ENCODE data around the gene EFS. TPM values are rescaled to one million over a fixed set of nuclear protein-coding genes. Genes with fewer than 3 reads are reported as not detected.
"Not testable (repeated sequence)": the region's sequence is repeated elsewhere in the genome, so short reads cannot be mapped to it uniquely, and the experiment has no call there.

EFS gene
- total RNA-seq, 1 experiment from 2014 or later: 0.05 TPM

GRCh38 chr14:23339506-23340268, 25.3 kb downstream of the EFS start:
- no peak for DNase-seq (ENCODE audit: extremely low read depth, low read depth)

- no peak for DNase-seq (ENCODE audit: extremely low read depth, low read depth)
Measured at GRCh38 chr14:23335623-23336022, 29.3 kb downstream of the EFS start.

DNA sequence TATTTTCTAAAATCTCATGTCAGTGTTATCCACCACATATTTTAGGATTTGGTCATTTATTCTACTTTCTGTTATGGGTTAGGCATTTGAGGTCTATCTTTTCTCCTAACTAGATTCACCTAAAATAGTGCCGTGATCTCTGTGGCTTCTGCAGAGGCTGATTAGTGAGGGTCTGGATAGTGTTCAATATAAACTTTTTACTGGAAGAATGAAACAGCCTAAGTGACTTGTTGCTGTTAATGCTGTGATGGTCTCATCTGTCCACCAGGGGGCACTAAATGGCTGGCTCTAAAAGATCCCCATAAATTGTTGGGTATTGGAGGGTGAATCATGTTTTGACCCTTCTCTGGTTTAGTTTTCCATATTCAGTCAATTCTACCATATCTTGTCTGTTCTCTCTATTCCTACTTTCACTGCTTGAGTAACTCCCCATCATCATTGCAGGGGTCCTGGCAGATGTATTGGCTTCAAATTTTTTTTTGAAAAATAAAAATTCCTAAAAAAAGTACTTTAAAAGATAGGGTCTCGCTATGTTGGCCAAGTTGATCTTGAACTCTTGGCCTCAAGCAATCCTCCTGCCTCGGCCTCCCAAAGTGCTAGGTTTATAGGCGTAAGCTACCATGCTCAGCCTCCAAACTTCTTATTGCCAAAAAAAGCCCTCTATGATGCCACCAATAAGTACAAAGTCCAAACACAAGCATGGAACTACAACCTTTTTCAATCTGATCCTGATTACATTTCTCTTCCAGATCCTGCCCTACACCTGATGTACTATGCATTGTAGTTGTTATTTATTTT, 36.8 kb downstream of the EFS start:
- DNase-seq (ENCODE audit: extremely low read depth, low read depth): peak; percentile 70

DNA sequence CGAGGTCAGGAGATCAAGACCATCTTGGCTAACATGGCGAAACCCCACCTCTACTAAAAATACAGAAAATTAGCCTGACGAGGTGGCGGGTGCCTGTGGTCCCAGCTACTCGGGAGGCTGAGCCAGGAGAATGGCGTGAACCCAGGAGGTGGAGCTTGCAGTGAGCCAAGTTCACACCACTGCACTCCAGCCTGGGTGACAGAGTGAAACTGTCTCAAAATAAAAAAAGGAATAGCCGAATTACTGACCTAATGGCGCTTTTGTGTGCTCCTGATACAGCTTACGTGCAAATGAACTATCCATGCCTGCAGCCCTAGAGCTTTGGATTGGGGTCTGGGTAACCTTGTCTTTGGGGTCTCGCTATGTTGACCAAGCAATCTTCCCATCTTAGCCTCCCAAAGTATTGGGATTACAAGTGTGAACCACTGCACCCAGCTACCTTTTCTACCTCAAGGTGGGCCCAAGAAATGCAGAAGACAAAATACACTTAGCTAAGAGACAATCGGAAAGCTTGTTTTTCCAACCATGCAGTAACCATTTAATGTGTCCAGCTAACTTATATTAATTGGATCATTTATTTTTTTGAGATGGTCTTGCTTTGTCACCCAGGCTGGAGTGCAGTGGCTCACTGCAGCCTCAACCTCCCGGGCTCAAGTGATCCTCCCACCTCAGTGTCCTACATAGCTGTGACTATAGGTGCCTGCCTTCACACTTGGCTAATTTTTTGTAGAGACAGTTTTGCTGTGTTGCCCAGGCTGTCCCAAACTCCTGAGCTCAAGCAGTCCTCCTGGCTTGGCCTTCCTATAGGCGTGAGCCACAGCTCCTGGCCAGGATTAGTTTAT, 38.3 kb downstream of the EFS start:
- no peak for DNase-seq (ENCODE audit: extremely low read depth, low read depth)

GRCh38 chr14:23325746-23326145, 39.2 kb downstream of the EFS start:
- not testable (repeated sequence) for DNase-seq (ENCODE audit: extremely low read depth, low read depth)

GRCh38 chr14:23324993-23325392, 40.0 kb downstream of the EFS start:
- DNase-seq (ENCODE audit: extremely low read depth, low read depth): no peak

DNA sequence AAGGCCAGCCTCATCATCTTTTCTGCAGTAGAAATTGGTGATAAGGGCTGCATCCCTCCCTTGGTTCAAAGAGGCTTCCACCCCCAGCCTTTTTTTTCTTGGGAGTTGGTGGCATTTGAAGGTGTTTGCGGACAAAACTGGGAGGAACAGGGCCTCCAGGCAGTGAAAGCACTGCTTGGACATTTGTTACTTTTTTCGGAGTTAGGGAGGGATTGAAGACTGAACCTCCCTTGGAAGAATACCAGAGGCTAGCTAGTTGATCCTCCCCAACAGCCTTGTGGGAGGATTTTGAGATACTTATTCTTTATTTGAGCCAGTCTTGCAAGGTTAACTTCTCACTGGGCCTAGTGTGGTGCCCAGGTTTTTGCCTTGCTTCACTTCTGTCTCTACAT, 40.5 kb downstream of the EFS start:
- DNase-seq (ENCODE audit: extremely low read depth, low read depth): no peak

DNA sequence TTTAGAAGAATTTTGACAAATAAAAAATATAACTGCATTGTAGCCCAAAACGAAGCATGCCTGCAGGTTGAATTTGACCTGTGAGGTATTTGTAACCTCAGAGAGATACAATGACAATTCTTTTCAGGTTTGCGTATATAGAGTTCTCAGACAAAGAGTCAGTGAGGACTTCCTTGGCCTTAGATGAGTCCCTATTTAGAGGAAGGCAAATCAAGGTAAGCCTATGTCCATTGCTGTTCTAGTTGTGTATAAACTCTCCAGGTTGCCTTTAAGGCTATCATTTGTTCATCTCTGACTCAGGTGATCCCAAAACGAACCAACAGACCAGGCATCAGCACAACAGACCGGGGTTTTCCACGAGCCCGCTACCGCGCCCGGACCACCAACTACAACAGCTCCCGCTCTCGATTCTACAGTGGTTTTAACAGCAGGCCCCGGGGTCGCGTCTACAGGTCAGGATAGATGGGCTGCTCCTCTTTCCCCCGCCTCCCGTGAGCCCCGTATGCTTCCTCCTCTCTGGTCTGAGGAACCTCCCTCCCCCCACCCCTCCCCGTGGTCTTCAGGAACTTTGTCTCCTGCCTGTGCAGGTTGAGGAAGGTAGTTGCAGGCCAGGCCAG, 41.0 kb downstream of the EFS start:
- no peak for DNase-seq (ENCODE audit: extremely low read depth, low read depth)

GRCh38 chr14:23322568-23323517, 42.1 kb downstream of the EFS start:
- DNase-seq (ENCODE audit: extremely low read depth, low read depth): no peak

DNA sequence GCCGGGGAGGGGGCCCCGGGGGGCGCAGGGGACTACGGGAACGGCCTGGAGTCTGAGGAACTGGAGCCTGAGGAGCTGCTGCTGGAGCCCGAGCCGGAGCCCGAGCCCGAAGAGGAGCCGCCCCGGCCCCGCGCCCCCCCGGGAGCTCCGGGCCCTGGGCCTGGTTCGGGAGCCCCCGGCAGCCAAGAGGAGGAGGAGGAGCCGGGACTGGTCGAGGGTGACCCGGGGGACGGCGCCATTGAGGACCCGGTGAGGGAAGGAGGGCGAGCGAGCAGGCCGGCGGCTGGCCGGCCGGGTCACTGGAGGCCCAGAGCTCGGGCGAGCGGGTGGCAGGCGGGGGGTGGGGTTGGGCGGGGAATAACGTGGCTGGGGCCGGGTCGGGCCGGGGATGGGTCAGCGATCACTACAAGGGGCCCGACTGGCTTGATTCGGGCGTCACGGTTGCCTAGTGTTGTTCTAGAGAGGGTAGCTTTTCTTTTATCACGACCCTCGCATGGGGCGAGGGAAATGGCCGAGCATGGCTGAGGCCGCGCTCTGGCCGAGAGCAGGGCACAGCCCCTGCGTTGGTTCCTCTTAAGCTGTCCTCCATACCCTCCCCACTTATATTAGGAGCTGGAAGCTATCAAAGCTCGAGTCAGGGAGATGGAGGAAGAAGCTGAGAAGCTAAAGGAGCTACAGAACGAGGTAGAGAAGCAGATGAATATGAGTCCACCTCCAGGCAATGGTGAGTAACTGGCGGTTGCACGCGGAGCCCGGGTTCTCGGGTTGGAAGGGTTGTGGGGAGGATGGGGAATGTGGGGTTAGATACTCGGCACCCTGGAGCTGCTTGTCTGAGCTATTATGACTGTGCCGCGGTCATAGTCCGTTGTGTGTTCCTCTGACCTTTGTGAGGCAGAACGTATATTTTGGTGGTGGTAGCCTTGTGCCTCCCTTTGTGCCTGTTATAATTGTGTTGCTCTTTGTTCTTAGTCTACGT, 43.1 kb downstream of the EFS start:
- DNase-seq (ENCODE audit: extremely low read depth, low read depth): no peak

- peak; percentile 100 for DNase-seq (ENCODE audit: extremely low read depth, low read depth)
Measured at GRCh38 chr14:23320584-23321571, 44.1 kb downstream of the EFS start, which contains the start of gene PABPN1. Gene PABPN1 (plus strand): TSS chr14:23321457. CDS start chr14:23321470, 13 bp downstream.

GRCh38 chr14:23319746-23320583, 45.0 kb downstream of the EFS start:
- DNase-seq (ENCODE audit: extremely low read depth, low read depth): no peak

DNA sequence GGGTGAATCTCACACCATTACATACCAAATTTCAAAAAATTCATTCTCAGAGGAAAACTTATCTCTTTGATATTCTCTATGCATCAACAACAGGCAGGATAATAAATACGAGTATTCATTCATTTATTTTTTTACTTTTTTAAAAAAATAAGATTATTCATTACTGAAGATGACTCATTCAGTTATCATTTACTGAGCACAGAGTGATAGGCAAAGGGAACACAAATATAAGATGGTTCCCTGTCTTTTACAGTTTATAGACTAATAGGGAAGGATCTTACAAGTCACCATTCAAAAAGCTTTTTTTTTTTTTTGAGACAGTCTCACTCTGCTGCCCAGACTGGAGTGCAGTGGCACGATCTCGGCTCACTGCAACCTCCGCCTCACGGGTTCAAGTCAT, 48.7 kb downstream of the EFS start:
- DNase-seq (ENCODE audit: extremely low read depth, low read depth): no peak

GRCh38 chr14:23310546-23310945, 54.4 kb downstream of the EFS start:
- no peak for DNase-seq (ENCODE audit: extremely low read depth, low read depth)

DNA sequence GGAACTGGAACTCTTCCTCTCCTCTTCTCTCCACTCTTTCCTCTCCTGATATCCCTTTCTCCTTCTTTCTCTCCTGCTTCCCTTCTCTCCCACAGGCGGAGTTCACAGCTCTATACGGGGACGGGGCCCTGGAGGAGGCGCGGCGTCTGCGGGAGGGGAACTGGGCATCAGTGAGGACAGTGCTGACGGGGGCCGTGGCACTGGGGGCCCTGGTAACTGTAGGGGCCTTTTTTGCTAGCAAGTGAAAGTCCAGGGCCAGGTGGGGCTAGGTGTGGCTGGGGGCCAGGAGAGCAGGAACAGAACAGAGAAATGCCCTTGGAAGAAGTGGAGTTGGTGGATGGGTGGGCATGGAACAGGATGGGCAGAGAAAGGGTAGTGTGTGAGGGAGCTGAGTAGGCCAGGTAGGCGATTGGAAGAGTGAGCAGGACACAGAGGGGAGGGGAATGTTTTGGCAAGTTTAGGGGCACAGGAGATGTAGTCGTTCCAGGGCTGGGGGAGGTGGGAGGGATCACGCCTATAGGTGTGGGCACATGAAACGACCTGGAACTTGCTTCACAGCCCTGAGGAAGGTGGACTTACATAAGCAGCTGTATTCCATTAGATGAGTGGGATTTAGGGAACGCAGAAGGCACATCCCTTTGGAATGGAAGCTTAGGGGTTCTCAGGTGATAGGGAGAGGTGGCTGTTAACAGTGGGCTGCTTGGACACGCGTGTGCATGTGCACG, 56.1 kb downstream of the EFS start:
- no peak for DNase-seq (ENCODE audit: extremely low read depth, low read depth)
